Hepatocyte (in vitro differentiated cells): ENCODE results near the gene MICALL2. TPM values are rescaled to one million over a fixed set of nuclear protein-coding genes. Genes with fewer than 3 reads are reported as not detected.
"Not testable (repeated sequence)": the region's sequence is repeated elsewhere in the genome, so short reads cannot be mapped to it uniquely, and the experiment has no call there.

Source experiments
- DNase-seq: peaks from one replicate; pipeline ENCODE4 v3.0.0-alpha.2; 2016; ENCODE audit warnings: low spot score
- H2AFZ ChIP-seq: fragments of 200-600 bp; sonication (generic); 2 replicates; pipeline ENCODE4 v1.6.0; 2016; ENCODE audit warnings: antibody characterized with exemption, mild to moderate bottlenecking
- H3K27ac ChIP-seq: fragments of 200-600 bp; sonication (generic); 2 replicates; pipeline ENCODE4 v1.5.1; 2016; ENCODE audit warnings: mild to moderate bottlenecking
- H3K27me3 ChIP-seq: fragments of 200-600 bp; sonication (generic); 2 replicates; pipeline ENCODE4 v1.6.1; 2016
- H3K36me3 ChIP-seq: fragments of 200-600 bp; sonication (generic); replicated peaks from 2 replicates; pipeline ENCODE4 v1.5.1; 2016; ENCODE audit warnings: low read depth; ENCODE audit not compliant: insufficient read depth
- H3K4me1 ChIP-seq: fragments of 200-600 bp; sonication (generic); 2 replicates; pipeline ENCODE4 v1.5.1; 2016; ENCODE audit warnings: mild to moderate bottlenecking, moderate library complexity; ENCODE audit not compliant: insufficient read depth
- H3K4me2 ChIP-seq: fragments of 200-600 bp; sonication (generic); 2 replicates; pipeline ENCODE4 v1.6.0; 2016
- H3K4me3 ChIP-seq: fragments of 200-600 bp; sonication (generic); 2 replicates; pipeline ENCODE4 v1.5.1; 2016; ENCODE audit warnings: mild to moderate bottlenecking
- H3K79me2 ChIP-seq: fragments of 200-600 bp; sonication (generic); 2 replicates; pipeline ENCODE4 v1.6.0; 2017; ENCODE audit warnings: mild to moderate bottlenecking
- H3K9me2 ChIP-seq: fragments of 200-600 bp; sonication (generic); replicated peaks from 2 replicates; pipeline ENCODE4 v1.6.0; 2017; ENCODE audit warnings: mild to moderate bottlenecking; ENCODE audit not compliant: insufficient read depth
- H3K9me3 ChIP-seq: fragments of 200-600 bp; sonication (generic); 2 replicates; pipeline ENCODE4 v1.5.1; 2016; ENCODE audit warnings: low read depth, mild to moderate bottlenecking
- H4K20me1 ChIP-seq: fragments of 200-600 bp; sonication (generic); 2 replicates; pipeline ENCODE4 v1.6.0; 2016; ENCODE audit warnings: mild to moderate bottlenecking; ENCODE audit not compliant: insufficient read depth, poor library complexity, severe bottlenecking
- EZH2 ChIP-seq: fragments of 200-600 bp; sonication (generic); IDR thresholded peaks from 2 replicates; pipeline ENCODE4 v1.6.1; 2016; ENCODE audit warnings: antibody characterized with exemption, mild to moderate bottlenecking, borderline replicate concordance
- EZH2phosphoT487 ChIP-seq: fragments of 200-600 bp; sonication (generic); IDR thresholded peaks from one replicate; pipeline ENCODE4 v1.6.1; 2018; ENCODE audit warnings: antibody characterized with exemption, mild to moderate bottlenecking, low read depth, moderate library complexity; ENCODE audit not compliant: unreplicated experiment, severe bottlenecking
- WGBS: methylation state at CpG from one replicate; pipeline ENCODE4 v1.1.6; 2016; ENCODE audit warnings: low lambda C conversion rate; ENCODE audit errors: missing lambda C conversion rate; 5-methylcytosine and 5-hydroxymethylcytosine counted together
- polyA plus RNA-seq: library from polyadenylated mRNA; unstranded; fragments of >200 nt; fragmentation: Nextera tagmentation; extraction: Ambion mirVana; gene quantifications from 2 replicates; pipeline ENCODE4 v1.2.1, GENCODE V29; 2016
- total RNA-seq: library from RNA; depleted of rRNA; stranded (reverse); fragments of >200 nt; gene quantifications from 2 replicates; pipeline ENCODE4 v1.2.3, GENCODE V29; 2014
- TF ChIP-seq, protein P1 (sequence below): fragments of 200-600 bp; sonication (generic); IDR thresholded peaks from 2 replicates; pipeline ENCODE4 v1.5.1; 2016; ENCODE audit warnings: antibody characterized with exemption, mild to moderate bottlenecking; ENCODE audit not compliant: poor library complexity

MICALL2 gene
- total and polyA plus RNA-seq, 2 experiments from 2014 or later = 16.4 to 28.2 TPM

DNA sequence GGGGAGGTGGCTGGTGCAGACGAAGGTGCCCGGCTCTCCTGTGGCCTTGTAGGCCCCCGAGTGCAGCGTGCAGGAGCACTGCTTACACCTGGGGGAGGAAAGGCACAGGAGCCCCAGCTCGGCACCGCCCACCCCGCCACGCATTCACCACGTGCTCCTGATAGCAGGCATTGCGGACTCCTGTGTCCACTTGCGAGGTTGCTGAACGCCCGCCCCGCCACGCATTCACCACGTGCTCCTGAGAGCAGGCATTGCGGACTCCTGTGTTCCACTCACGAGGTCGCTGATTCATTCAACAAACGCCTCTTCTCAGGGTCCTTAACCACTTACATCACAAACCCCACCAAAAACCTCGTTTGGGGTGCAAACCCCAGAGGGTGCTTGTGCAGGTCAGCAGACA is 13.9 kb downstream of the MICALL2 start:
- Histone ChIP-seq H3K36me3 (no peaks in the 10 kb centered on the region), H3K9me3 (no peaks in the 10 kb centered on the region), H3K4me1 (no peaks in the 10 kb centered on the region), H3K9me2 (no peaks in the 10 kb centered on the region), H3K4me3 (no peak overlapping the region), H3K27ac (no peak overlapping the region), H3K79me2 (no peaks in the 10 kb centered on the region), H2AFZ (no peak overlapping the region), H3K27me3 (no peaks in the 10 kb centered on the region), H4K20me1 (no peaks in the 10 kb centered on the region), H3K4me2 (no peak overlapping the region)
- TF ChIP-seq, protein P1, sequence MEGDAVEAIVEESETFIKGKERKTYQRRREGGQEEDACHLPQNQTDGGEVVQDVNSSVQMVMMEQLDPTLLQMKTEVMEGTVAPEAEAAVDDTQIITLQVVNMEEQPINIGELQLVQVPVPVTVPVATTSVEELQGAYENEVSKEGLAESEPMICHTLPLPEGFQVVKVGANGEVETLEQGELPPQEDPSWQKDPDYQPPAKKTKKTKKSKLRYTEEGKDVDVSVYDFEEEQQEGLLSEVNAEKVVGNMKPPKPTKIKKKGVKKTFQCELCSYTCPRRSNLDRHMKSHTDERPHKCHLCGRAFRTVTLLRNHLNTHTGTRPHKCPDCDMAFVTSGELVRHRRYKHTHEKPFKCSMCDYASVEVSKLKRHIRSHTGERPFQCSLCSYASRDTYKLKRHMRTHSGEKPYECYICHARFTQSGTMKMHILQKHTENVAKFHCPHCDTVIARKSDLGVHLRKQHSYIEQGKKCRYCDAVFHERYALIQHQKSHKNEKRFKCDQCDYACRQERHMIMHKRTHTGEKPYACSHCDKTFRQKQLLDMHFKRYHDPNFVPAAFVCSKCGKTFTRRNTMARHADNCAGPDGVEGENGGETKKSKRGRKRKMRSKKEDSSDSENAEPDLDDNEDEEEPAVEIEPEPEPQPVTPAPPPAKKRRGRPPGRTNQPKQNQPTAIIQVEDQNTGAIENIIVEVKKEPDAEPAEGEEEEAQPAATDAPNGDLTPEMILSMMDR = no peak
- no peak for DNase-seq
- WGBS = 94% methylated on average over 17 of the region's 21 CpGs

DNA sequence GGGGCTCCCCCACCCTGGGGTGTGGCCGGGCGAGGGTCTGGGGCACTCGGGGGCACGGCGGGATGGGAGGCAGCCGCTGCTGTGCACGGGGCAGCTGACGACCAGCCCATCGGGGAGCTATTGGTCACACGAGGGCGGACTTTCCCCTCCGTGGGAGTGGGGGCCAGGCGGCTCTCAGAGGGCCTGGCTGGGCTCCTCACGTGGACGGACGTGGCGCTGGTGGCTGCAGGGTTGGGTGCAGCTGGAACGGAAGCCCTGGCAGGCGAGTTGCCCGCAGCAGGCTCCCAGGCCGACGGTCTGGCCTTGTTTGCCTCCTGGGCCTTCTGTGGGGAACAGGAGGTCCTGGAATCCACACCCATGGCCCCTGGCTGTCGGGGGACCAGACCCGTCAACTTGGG is 14.3 kb downstream of the MICALL2 start:
- H3K79me2 ChIP-seq = no peaks in the 10 kb centered on the region
- 92% methylated on average over 7 of the region's 24 CpGs for WGBS
- no peaks in the 10 kb centered on the region for H4K20me1 ChIP-seq
- DNase-seq = no peak
- H3K4me3 ChIP-seq = no peak overlapping the region
- H3K36me3 ChIP-seq = no peaks in the 10 kb centered on the region
- no peaks in the 10 kb centered on the region for H3K4me1 ChIP-seq
- H2AFZ ChIP-seq = no peak overlapping the region
- H3K9me2 ChIP-seq = no peaks in the 10 kb centered on the region
- no peak overlapping the region for H3K27ac ChIP-seq
- no peaks in the 10 kb centered on the region for H3K27me3 ChIP-seq
- no peak overlapping the region for H3K4me2 ChIP-seq
- TF ChIP-seq EZH2phosphoT487 = no peak
- TF ChIP-seq, protein P1 = no peak
- TF ChIP-seq EZH2 = no peak
- H3K9me3 ChIP-seq = no peaks in the 10 kb centered on the region

DNA sequence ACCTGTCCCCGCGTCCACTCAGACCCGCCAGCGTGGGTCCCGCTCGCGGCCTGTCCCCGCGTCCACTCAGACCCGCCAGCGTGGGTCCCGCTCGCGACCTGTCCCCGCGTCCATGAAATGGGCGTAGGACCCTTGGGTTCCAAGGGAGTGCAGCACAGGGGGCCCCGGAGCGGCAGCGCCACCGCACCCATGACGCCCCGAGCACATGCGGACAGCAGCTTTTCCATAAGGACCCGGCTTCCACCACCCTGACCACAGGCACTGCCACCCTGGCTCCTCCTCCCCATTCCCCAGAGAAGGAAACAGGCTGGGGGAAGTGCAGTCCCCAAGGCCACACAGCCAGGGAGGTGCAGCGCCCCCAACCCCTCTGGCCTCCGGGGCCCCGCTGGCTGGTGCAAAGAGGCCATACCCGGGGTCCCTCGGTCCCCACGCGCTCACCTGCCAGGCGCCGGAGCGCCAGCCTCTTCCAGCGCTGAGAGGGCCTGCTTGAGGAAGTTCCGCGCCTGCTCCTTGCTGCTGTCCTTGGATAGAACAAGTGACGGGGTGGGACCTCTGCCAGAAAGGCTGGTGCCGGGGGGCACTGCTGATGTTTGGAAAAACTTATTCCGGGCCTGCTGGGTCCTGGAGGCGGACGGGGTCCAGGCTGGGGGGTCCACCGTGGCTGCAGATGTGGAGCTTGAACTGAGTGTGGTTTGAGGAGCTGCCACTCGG is 14.9 kb downstream of the MICALL2 start:
- Histone ChIP-seq H3K4me2 (no peak overlapping the region), H2AFZ (no peak overlapping the region), H3K36me3 (no peaks in the 10 kb centered on the region), H3K27ac (no peak overlapping the region), H3K4me3 (no peak overlapping the region), H4K20me1 (no peaks in the 10 kb centered on the region), H3K27me3 (no peaks in the 10 kb centered on the region), H3K79me2 (no peaks in the 10 kb centered on the region), H3K4me1 (no peaks in the 10 kb centered on the region), H3K9me2 (no peaks in the 10 kb centered on the region), H3K9me3 (no peaks in the 10 kb centered on the region)
- TF ChIP-seq, protein P1 = no peak
- TF ChIP-seq EZH2phosphoT487 = no peak
- no peak for TF ChIP-seq EZH2
- 97% methylated on average over 31 of the region's 45 CpGs for WGBS
- no peak for DNase-seq

DNA sequence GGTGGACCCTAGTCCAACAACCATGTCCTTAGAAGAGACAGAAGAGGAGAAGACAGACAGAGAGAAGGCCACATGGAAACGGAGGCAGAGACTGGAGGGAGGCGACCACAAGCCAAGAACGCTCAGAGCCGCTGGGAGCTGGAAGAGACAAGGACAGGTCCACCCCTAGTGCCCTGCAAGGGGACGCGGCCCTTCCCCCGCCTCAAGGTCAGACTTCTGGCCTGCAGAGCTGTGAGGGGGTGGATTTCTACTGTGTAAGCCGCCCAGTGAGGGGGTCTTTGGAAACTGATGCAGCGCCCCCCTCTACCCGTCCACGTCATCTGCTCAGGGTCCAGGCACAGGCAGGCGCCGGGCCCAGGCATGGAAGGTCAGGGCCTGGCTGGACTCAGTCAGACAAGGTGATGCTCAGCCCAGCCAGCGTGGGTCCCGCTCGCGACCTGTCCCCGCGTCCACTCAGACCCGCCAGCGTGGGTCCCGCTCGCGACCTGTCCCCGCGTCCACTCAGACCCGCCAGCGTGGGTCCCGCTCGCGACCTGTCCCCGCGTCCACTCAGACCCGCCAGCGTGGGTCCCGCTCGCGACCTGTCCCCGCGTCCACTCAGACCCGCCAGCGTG is 15.6 kb downstream of the MICALL2 start:
- not testable (repeated sequence) for H4K20me1 ChIP-seq, H3K4me2 ChIP-seq, H3K4me1 ChIP-seq, H3K27me3 ChIP-seq, H3K27ac ChIP-seq, H3K36me3 ChIP-seq, H3K9me2 ChIP-seq, H3K9me3 ChIP-seq, H3K79me2 ChIP-seq, H2AFZ ChIP-seq, DNase-seq, H3K4me3 ChIP-seq
- WGBS = 96% methylated on average over 20 of the region's 42 CpGs
